GM12878 (cell line): Measurements from ENCODE around the gene RAD18. TPM values are rescaled to one million over a fixed set of nuclear protein-coding genes. Genes with fewer than 3 reads are reported as not detected.

Experiments
- BHLHE40 ChIP-seq, 2 experiments: fragments of 450-650 bp in 1 of 2; IDR thresholded peaks; 2 replicates each; pipeline ENCODE4 v1.6.1; 2011 to 2017; ENCODE audit warnings: low read depth in 2 of 2, borderline replicate concordance in 1 of 2, improper control_type of control experiment in 1 of 2, low read length in 1 of 2, mild to moderate bottlenecking in 1 of 2
- CTCF ChIP-seq, 3 experiments: IDR thresholded peaks in 2 of 3; conservative IDR thresholded peaks in 1 of 3; 2 replicates each; pipeline ENCODE4 v1.5.1; 2011; ENCODE audit warnings: low read depth in 3 of 3, low read length in 3 of 3, mild to moderate bottlenecking in 3 of 3, control low read depth in 2 of 3, moderate library complexity in 2 of 3, inconsistent platforms in 1 of 3, mixed read lengths in 1 of 3; ENCODE audit not compliant: control insufficient read depth in 2 of 3, insufficient read depth in 1 of 3; ENCODE audit errors: extremely low read depth in 1 of 3
- IKZF2 ChIP-seq, 2 experiments: fragments of 450-650 bp; IDR thresholded peaks; 2 replicates each; pipeline ENCODE4 v1.6.1; 2017; ENCODE audit warnings: mild to moderate bottlenecking in 2 of 2, moderate library complexity in 2 of 2
- MEF2A ChIP-seq: IDR thresholded peaks from 2 replicates; pipeline ENCODE4 v1.6.1; 2011; ENCODE audit warnings: low read depth, mild to moderate bottlenecking, low read length, moderate library complexity; ENCODE audit not compliant: insufficient read depth
- RAD51 ChIP-seq: fragments of 450-650 bp; IDR thresholded peaks from 2 replicates; pipeline ENCODE4 v1.6.1; 2016; ENCODE audit warnings: moderate library complexity, mild to moderate bottlenecking, inconsistent platforms
- RELB ChIP-seq: fragments of 450-650 bp; IDR thresholded peaks from 2 replicates; pipeline ENCODE4 v1.6.1; 2017; ENCODE audit warnings: low read depth, mild to moderate bottlenecking, moderate library complexity
- polyA plus RNA-seq, 11 experiments: library from polyadenylated mRNA; depleted of rRNA in 4 of 11; unstranded in 6 of 11; stranded (reverse) in 5 of 11; fragments of >200 nt; fragmentation: Nextera tagmentation in 4 of 11; fragmentation: Illumina TruSeq in 1 of 11; extraction: Ambion mirVana in 4 of 11; extraction: Trizol in 1 of 11; gene quantifications; 1 replicate in 1 of 11; 2 replicates in 10 of 11; pipeline versions ENCODE4 v1.2.1 to v1.2.3, GENCODE V29; 2011 to 2016; ENCODE audit warnings: inconsistent platforms in 2 of 11, missing spikeins in 2 of 11, low read depth in 1 of 11
- total RNA-seq, 4 experiments: library from RNA; depleted of rRNA in 3 of 4; stranded (reverse); fragments of >200 nt in 3 of 4; fragmentation: Illumina TruSeq in 1 of 4; extraction: Trizol in 1 of 4; gene quantifications; 2 replicates each; pipeline versions ENCODE4 v1.2.1 to v1.2.3, GENCODE V29; 2013 to 2021
- TF ChIP-seq, protein P1 (sequence below): IDR thresholded peaks from 2 replicates; pipeline ENCODE4 v1.6.1; 2012; ENCODE audit warnings: low read depth, low read length, improper control_type of control experiment

RAD18 gene
- total and polyA plus RNA-seq, 10 of the 15 experiments (the other 5 are each of a cell fraction or from before 2014, with no cell fraction given): 8.7 to 38.6 (median 19.2) TPM

GRCh38 chr3:8954938-8955763 lies 8.1 kb downstream of the RAD18 start (continued):
- TF ChIP-seq CTCF (IDR thresholded peaks at IDR 0.05 in 2 of 3, conservative IDR thresholded peaks at IDR 0.05 in 1 of 3; ENCODE audit: control insufficient read depth in 2 of 3, extremely low read depth in 1 of 3, insufficient read depth in 1 of 3, low read depth in 3 of 3, low read length in 3 of 3) (no peak; a peak in 1 of 6 replicates), RELB (peak; percentile 88), BHLHE40 (IDR thresholded peaks at IDR 0.05; ENCODE audit: borderline replicate concordance in 1 of 2, low read depth in 2 of 2, low read length in 1 of 2) (no peak; a peak in 1 of 4 replicates), MEF2A (no peak), IKZF2 (IDR thresholded peaks at IDR 0.05) (peak; percentile 92; a peak in 3 of 4 replicates), RAD51 (no peak)
- TF ChIP-seq, protein P1, sequence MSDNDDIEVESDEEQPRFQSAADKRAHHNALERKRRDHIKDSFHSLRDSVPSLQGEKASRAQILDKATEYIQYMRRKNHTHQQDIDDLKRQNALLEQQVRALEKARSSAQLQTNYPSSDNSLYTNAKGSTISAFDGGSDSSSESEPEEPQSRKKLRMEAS: no peak
